PC-3 (cell line): ENCODE data around the gene GPN1.

Experiments used
- EZH2 ChIP-seq: fragments of 300-600 bp; sonication (generic); IDR thresholded peaks from one replicate; pipeline ENCODE4 v1.6.1; 2017; ENCODE audit warnings: antibody characterized with exemption, mild to moderate bottlenecking, low read length; ENCODE audit not compliant: unreplicated experiment
- EZH2phosphoT487 ChIP-seq: fragments of 300-600 bp; sonication (generic); IDR thresholded peaks from 2 replicates; pipeline ENCODE4 v1.6.1; 2018; ENCODE audit warnings: mild to moderate bottlenecking, antibody characterized with exemption, low read length, borderline replicate concordance
- TF ChIP-seq, protein P1 (sequence below): fragments of 300-600 bp; sonication (generic); conservative IDR thresholded peaks from 2 replicates; pipeline ENCODE4 v1.5.1; 2017; ENCODE audit warnings: antibody characterized with exemption, low read depth, mild to moderate bottlenecking, low read length

DNA sequence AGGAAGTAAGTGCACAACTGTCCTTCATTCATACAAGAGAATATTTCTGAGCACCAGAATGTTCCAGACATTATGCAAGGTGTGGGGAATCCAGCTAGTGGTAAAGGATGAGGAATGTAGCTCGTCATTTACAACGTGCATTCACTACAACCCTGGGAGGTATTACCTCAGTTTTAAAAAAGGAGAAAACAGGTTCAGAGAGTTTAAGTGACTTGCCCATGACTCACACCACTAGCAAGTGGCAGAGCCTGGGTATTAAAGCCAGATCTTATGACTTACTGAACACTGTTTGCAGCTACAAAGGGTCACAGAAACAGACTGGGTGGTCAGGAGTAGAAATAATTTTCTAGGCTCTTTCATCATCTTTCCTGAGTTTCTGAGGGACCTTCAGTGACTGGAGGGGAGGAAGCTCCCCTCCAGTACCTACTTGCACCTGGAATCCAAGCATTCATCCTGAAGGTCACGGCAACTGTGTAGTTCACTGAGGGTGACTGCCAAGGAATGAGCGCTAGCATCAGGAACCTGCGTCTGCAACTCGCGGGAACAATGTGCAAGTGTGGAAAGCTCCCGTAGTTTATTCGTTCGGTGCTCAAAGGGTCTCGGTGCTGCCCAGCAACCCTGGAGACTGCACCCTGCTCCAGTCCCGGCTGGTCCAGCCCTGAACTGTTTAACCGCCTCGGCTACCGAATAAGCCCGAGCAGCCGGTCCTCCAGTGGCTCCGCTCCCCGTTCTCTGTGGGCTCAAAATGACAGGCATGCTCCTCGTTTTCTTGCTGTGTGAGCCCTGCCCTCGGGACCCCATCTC, 685 bp upstream of the GPN1 start:
- TF ChIP-seq, protein P1, sequence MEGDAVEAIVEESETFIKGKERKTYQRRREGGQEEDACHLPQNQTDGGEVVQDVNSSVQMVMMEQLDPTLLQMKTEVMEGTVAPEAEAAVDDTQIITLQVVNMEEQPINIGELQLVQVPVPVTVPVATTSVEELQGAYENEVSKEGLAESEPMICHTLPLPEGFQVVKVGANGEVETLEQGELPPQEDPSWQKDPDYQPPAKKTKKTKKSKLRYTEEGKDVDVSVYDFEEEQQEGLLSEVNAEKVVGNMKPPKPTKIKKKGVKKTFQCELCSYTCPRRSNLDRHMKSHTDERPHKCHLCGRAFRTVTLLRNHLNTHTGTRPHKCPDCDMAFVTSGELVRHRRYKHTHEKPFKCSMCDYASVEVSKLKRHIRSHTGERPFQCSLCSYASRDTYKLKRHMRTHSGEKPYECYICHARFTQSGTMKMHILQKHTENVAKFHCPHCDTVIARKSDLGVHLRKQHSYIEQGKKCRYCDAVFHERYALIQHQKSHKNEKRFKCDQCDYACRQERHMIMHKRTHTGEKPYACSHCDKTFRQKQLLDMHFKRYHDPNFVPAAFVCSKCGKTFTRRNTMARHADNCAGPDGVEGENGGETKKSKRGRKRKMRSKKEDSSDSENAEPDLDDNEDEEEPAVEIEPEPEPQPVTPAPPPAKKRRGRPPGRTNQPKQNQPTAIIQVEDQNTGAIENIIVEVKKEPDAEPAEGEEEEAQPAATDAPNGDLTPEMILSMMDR, result no peak
- TF ChIP-seq EZH2 (no peak), EZH2phosphoT487 (no peak)
